ENCODE measurements around the gene SEPHS1.
"Not testable (repeated sequence)": the region's sequence is repeated elsewhere in the genome, so short reads cannot be mapped to it uniquely, and the experiment has no call there.

SEPHS1 gene

GRCh38 chr10:13291061-13291460 lies 57.0 kb downstream of the SEPHS1 start:
- no peak overlapping the region for H3K4ac ChIP-seq (ENCODE audit: low read depth, low read length)
- WGBS (ENCODE audit: extremely low coverage, insufficient coverage, insufficient read length), result no CpG with 5 or more reads among the region's 4 CpGs
- no peak for DNase-seq
- H3K27me3 ChIP-seq (ENCODE audit: insufficient read depth, low read length), result no peaks in the 10 kb centered on the region
- H3K27ac ChIP-seq (ENCODE audit: low read depth, low read length), result no peak overlapping the region
- no peaks in the 10 kb centered on the region for H3K4me1 ChIP-seq (ENCODE audit: control insufficient read depth in 1 of 2, insufficient read depth in 2 of 2, low read length in 2 of 2)
- no peak overlapping the region for H3K18ac ChIP-seq (ENCODE audit: low read length)
- H2BK120ac ChIP-seq (ENCODE audit: insufficient read depth, low read length, poor library complexity), result no peak overlapping the region
- H2BK5ac ChIP-seq (ENCODE audit: low read depth, low read length, poor library complexity), result no peak overlapping the region
- no peak overlapping the region for H4K12ac ChIP-seq (ENCODE audit: low read depth, low read length)
- H3K4me2 ChIP-seq (ENCODE audit: low read length), result no peak overlapping the region
- H3K79me2 ChIP-seq (ENCODE audit: control insufficient read depth, insufficient read depth, low read length, poor library complexity), result no peaks in the 10 kb centered on the region
- H2AK5ac ChIP-seq (ENCODE audit: low read length), result no peak overlapping the region
- H3K9me3 ChIP-seq (ENCODE audit: insufficient read depth, low read depth, low read length), result no peaks in the 10 kb centered on the region
- H3K9ac ChIP-seq (ENCODE audit: low read length), result no peak overlapping the region
- H3K36me3 ChIP-seq (ENCODE audit: control insufficient read depth in 1 of 2, insufficient read depth in 2 of 2, low read length in 2 of 2), result no peaks in the 10 kb centered on the region
- H2BK12ac ChIP-seq (ENCODE audit: low read length), result no peak overlapping the region
- H3K4me3 ChIP-seq (ENCODE audit: low read depth, low read length), result no peak overlapping the region
- H3K79me1 ChIP-seq (ENCODE audit: low read length), result no peaks in the 10 kb centered on the region
- no peak overlapping the region for H3K14ac ChIP-seq (ENCODE audit: low read length)
- no peak overlapping the region for H3K23ac ChIP-seq (ENCODE audit: low read length)
- no peak overlapping the region for H2AFZ ChIP-seq (ENCODE audit: insufficient read depth, low read length, poor library complexity)
- H4K8ac ChIP-seq (ENCODE audit: low read depth, low read length), result no peak overlapping the region
- H4K91ac ChIP-seq (ENCODE audit: low read depth, low read length), result no peak overlapping the region

DNA sequence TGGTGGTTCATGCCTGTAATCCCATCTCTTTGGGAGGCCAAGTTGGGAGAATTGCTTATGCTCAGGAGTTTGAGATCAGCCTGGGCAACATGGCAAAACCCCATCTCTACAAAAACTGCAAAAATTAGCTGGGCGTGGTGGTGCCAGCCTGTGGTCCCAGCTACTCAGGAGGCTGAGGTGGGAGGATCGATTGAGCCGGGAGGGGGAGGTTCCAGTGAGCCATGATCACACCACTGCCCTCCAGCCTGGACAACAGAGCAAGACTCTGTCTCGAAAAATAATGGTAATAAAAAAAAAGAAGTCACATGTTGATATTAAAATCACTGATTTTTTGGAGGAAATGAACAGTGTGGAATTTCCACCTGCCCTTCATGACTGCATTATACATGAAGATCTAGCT lies 64.0 kb downstream of the SEPHS1 start:
- no peak overlapping the region for H3K4ac ChIP-seq (ENCODE audit: low read depth, low read length)
- no peak overlapping the region for H3K9ac ChIP-seq (ENCODE audit: low read length)
- H4K8ac ChIP-seq (ENCODE audit: low read depth, low read length), result no peak overlapping the region
- no peaks in the 10 kb centered on the region for H3K79me2 ChIP-seq (ENCODE audit: control insufficient read depth, insufficient read depth, low read length, poor library complexity)
- no CpG with 5 or more reads among the region's 4 CpGs for WGBS (ENCODE audit: extremely low coverage, insufficient coverage, insufficient read length)
- H2AK5ac ChIP-seq (ENCODE audit: low read length), result no peak overlapping the region
- H2BK12ac ChIP-seq (ENCODE audit: low read length), result no peak overlapping the region
- H3K23ac ChIP-seq (ENCODE audit: low read length), result no peak overlapping the region
- no peak overlapping the region for H3K27ac ChIP-seq (ENCODE audit: low read depth, low read length)
- no peak overlapping the region for H2BK120ac ChIP-seq (ENCODE audit: insufficient read depth, low read length, poor library complexity)
- H3K18ac ChIP-seq (ENCODE audit: low read length), result no peak overlapping the region
- H3K27me3 ChIP-seq (ENCODE audit: insufficient read depth, low read length), result no peaks in the 10 kb centered on the region
- no peak overlapping the region for H2BK5ac ChIP-seq (ENCODE audit: low read depth, low read length, poor library complexity)
- no peaks in the 10 kb centered on the region for H3K4me1 ChIP-seq (ENCODE audit: control insufficient read depth in 1 of 2, insufficient read depth in 2 of 2, low read length in 2 of 2)
- H3K36me3 ChIP-seq (ENCODE audit: control insufficient read depth in 1 of 2, insufficient read depth in 2 of 2, low read length in 2 of 2), result no peaks in the 10 kb centered on the region
- no peak overlapping the region for H4K91ac ChIP-seq (ENCODE audit: low read depth, low read length)
- no peak overlapping the region for H2AFZ ChIP-seq (ENCODE audit: insufficient read depth, low read length, poor library complexity)
- no peak overlapping the region for H3K4me2 ChIP-seq (ENCODE audit: low read length)
- H3K14ac ChIP-seq (ENCODE audit: low read length), result no peak overlapping the region
- no peaks in the 10 kb centered on the region for H3K79me1 ChIP-seq (ENCODE audit: low read length)
- H3K9me3 ChIP-seq (ENCODE audit: insufficient read depth, low read depth, low read length), result no peaks in the 10 kb centered on the region
- no peak for DNase-seq
- no peak overlapping the region for H4K12ac ChIP-seq (ENCODE audit: low read depth, low read length)
- no peak overlapping the region for H3K4me3 ChIP-seq (ENCODE audit: low read depth, low read length)

GRCh38 chr10:13282348-13282747 lies 65.7 kb downstream of the SEPHS1 start:
- not testable (repeated sequence) for H3K4ac ChIP-seq (ENCODE audit: low read depth, low read length); H3K27ac ChIP-seq (ENCODE audit: low read depth, low read length); H3K36me3 ChIP-seq (ENCODE audit: control insufficient read depth in 1 of 2, insufficient read depth in 2 of 2, low read length in 2 of 2); H3K79me1 ChIP-seq (ENCODE audit: low read length); H3K9ac ChIP-seq (ENCODE audit: low read length); H3K14ac ChIP-seq (ENCODE audit: low read length); H2BK12ac ChIP-seq (ENCODE audit: low read length); H2AFZ ChIP-seq (ENCODE audit: insufficient read depth, low read length, poor library complexity); H4K91ac ChIP-seq (ENCODE audit: low read depth, low read length); H2BK120ac ChIP-seq (ENCODE audit: insufficient read depth, low read length, poor library complexity); H3K27me3 ChIP-seq (ENCODE audit: insufficient read depth, low read length); H3K9me3 ChIP-seq (ENCODE audit: insufficient read depth, low read depth, low read length); H3K79me2 ChIP-seq (ENCODE audit: control insufficient read depth, insufficient read depth, low read length, poor library complexity); DNase-seq; H4K8ac ChIP-seq (ENCODE audit: low read depth, low read length); H2BK5ac ChIP-seq (ENCODE audit: low read depth, low read length, poor library complexity); H3K4me3 ChIP-seq (ENCODE audit: low read depth, low read length); H3K18ac ChIP-seq (ENCODE audit: low read length); H3K4me1 ChIP-seq (ENCODE audit: control insufficient read depth in 1 of 2, insufficient read depth in 2 of 2, low read length in 2 of 2); H3K4me2 ChIP-seq (ENCODE audit: low read length); H2AK5ac ChIP-seq (ENCODE audit: low read length); H3K23ac ChIP-seq (ENCODE audit: low read length); H4K12ac ChIP-seq (ENCODE audit: low read depth, low read length)
- no CpG with 5 or more reads among the region's 6 CpGs for WGBS (ENCODE audit: extremely low coverage, insufficient coverage, insufficient read length)

DNA sequence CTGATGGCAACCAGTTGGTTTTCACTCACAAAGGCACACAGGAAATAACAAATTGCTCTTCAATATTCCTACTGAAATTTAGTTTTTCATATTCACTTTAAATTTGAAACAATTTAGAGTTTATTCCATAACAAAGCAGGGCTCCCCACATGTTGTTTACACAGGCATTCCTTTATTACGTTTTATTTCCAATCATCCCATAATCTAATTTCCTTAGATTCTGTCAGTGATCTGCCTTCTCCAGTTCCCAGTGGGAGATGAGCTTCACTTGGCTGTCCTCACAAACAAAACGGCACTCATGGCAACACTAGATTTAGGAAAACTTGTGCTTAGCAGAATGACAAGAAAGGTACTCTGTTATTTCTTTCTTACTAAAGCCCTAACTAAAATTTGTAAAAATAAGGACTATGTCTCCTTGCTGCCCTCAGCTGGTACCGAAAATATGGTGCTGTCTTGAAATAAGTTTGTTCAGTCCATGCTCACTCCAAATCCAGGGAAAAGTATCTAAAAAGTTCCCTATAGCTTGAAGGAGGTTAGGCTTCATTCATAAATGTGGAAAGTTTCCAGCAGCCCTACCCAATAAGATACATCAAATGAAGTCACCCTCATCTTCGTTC lies 71.2 kb downstream of the SEPHS1 start:
- Histone ChIP-seq H2AFZ (ENCODE audit: insufficient read depth, low read length, poor library complexity) (no peak overlapping the region), H2BK12ac (ENCODE audit: low read length) (no peak overlapping the region), H3K4me1 (ENCODE audit: control insufficient read depth in 1 of 2, insufficient read depth in 2 of 2, low read length in 2 of 2) (no peaks in the 10 kb centered on the region), H3K4me2 (ENCODE audit: low read length) (no peak overlapping the region), H3K14ac (ENCODE audit: low read length) (no peak overlapping the region), H3K23ac (ENCODE audit: low read length) (no peak overlapping the region), H3K27ac (ENCODE audit: low read depth, low read length) (no peak overlapping the region), H4K12ac (ENCODE audit: low read depth, low read length) (no peak overlapping the region), H2BK120ac (ENCODE audit: insufficient read depth, low read length, poor library complexity) (no peak overlapping the region), H2BK5ac (ENCODE audit: low read depth, low read length, poor library complexity) (no peak overlapping the region), H3K9me3 (ENCODE audit: insufficient read depth, low read depth, low read length) (no peaks in the 10 kb centered on the region), H3K18ac (ENCODE audit: low read length) (no peak overlapping the region), H3K79me2 (ENCODE audit: control insufficient read depth, insufficient read depth, low read length, poor library complexity) (no peaks in the 10 kb centered on the region), H3K79me1 (ENCODE audit: low read length) (no peaks in the 10 kb centered on the region), H4K8ac (ENCODE audit: low read depth, low read length) (no peak overlapping the region), H4K91ac (ENCODE audit: low read depth, low read length) (no peak overlapping the region), H3K4me3 (ENCODE audit: low read depth, low read length) (no peak overlapping the region), H3K36me3 (ENCODE audit: control insufficient read depth in 1 of 2, insufficient read depth in 2 of 2, low read length in 2 of 2) (no peaks in the 10 kb centered on the region), H3K9ac (ENCODE audit: low read length) (no peak overlapping the region), H3K4ac (ENCODE audit: low read depth, low read length) (no peak overlapping the region), H3K27me3 (ENCODE audit: insufficient read depth, low read length) (no peaks in the 10 kb centered on the region), H2AK5ac (ENCODE audit: low read length) (no peak overlapping the region)
- DNase-seq, result peak in 1 of 2 donors; percentile 38
- no CpG with 5 or more reads among the region's 4 CpGs for WGBS (ENCODE audit: extremely low coverage, insufficient coverage, insufficient read length)

Data from trophoblast cell (in vitro differentiated cells and primary cell).